Smooth muscle cell (in vitro differentiated cells): ENCODE data around the gene TMED1. TPM values are rescaled to one million over a fixed set of nuclear protein-coding genes. Genes with fewer than 3 reads are reported as not detected.

Experiments used
- DNase-seq: peaks from one replicate; lab custom pipeline; 2025; ENCODE audit not compliant: unreplicated experiment; lab: John Stamatoyannopoulos, UW
- H2AFZ ChIP-seq: fragments of 200-600 bp; sonication (generic); 2 replicates; pipeline ENCODE4 v1.6.0; 2016; ENCODE audit warnings: antibody characterized with exemption, low read depth, mild to moderate bottlenecking
- H3F3A ChIP-seq: fragments of 200-600 bp; sonication (generic); 2 replicates; pipeline ENCODE4 v1.6.0; 2017; ENCODE audit warnings: antibody characterized with exemption, low read depth
- H3K27ac ChIP-seq: fragments of 200-600 bp; sonication (generic); 2 replicates; pipeline ENCODE4 v1.5.1; 2016; ENCODE audit warnings: low read depth, mild to moderate bottlenecking
- H3K27me3 ChIP-seq: fragments of 200-600 bp; sonication (generic); 2 replicates; pipeline ENCODE4 v1.6.1; 2016; ENCODE audit warnings: low read depth, mild to moderate bottlenecking
- H3K36me3 ChIP-seq: fragments of 200-600 bp; sonication (generic); 2 replicates; pipeline ENCODE4 v1.5.1; 2016; ENCODE audit warnings: low read depth
- H3K4me1 ChIP-seq: fragments of 200-600 bp; sonication (generic); 2 replicates; pipeline ENCODE4 v1.5.1; 2016; ENCODE audit warnings: low read depth
- H3K4me2 ChIP-seq: fragments of 200-600 bp; sonication (generic); 2 replicates; pipeline ENCODE4 v1.6.0; 2016; ENCODE audit warnings: mild to moderate bottlenecking
- H3K4me3 ChIP-seq: fragments of 200-600 bp; sonication (generic); 2 replicates; pipeline ENCODE4 v1.5.1; 2016; ENCODE audit warnings: mild to moderate bottlenecking
- H3K79me2 ChIP-seq: fragments of 200-600 bp; sonication (generic); 2 replicates; pipeline ENCODE4 v1.6.0; 2016; ENCODE audit warnings: low read depth, mild to moderate bottlenecking
- H3K9ac ChIP-seq: fragments of 200-600 bp; sonication (generic); 2 replicates; pipeline ENCODE4 v1.6.0; 2016; ENCODE audit warnings: low read depth
- H3K9me3 ChIP-seq: fragments of 200-600 bp; sonication (generic); replicated peaks from 2 replicates; pipeline ENCODE4 v1.5.1; 2016; ENCODE audit warnings: low read depth
- H4K20me1 ChIP-seq: fragments of 200-600 bp; sonication (generic); 2 replicates; pipeline ENCODE4 v1.6.0; 2016; ENCODE audit warnings: low read depth
- CTCF ChIP-seq: fragments of 200-600 bp; sonication (generic); IDR thresholded peaks from 2 replicates; pipeline ENCODE4 v1.5.1; 2017; ENCODE audit warnings: borderline replicate concordance, mild to moderate bottlenecking, antibody characterized with exemption; ENCODE audit not compliant: insufficient read depth, poor library complexity, severe bottlenecking
- WGBS: methylation state at CpG from one replicate; pipeline ENCODE4 v1.1.7; 2016; ENCODE audit warnings: low lambda C conversion rate; 5-methylcytosine and 5-hydroxymethylcytosine counted together
- polyA plus RNA-seq: library from polyadenylated mRNA; unstranded; fragments of >200 nt; fragmentation: Nextera tagmentation; extraction: Ambion mirVana; gene quantifications from 2 replicates; pipeline ENCODE4 v1.2.1, GENCODE V29; 2016
- total RNA-seq: library from RNA; depleted of rRNA; stranded (reverse); fragments of >200 nt; gene quantifications from 2 replicates; pipeline ENCODE4 v1.2.3, GENCODE V29; 2014

The TMED1 gene
- total and polyA plus RNA-seq, 2 experiments from 2014 or later: 30.7 to 107 TPM

DNA sequence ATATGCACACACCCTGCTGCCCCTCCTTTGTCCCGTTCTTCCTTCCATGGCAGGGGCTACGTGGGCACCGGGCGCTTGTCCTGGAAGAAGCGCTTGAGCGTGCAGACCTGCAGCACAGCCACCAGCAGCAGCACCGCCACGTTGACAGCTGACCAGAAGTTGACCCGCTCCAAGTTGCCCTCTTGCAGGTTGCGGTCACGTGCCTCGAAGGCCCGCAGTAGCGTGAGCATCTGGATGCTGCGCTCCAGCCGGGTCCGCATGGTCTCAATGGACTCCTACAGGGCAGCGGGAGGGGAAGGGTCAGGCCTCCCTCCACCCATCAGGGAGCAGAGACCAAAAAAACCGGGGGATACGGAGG is 3.1 kb downstream of the TMED1 start:
- H3K4me2 ChIP-seq: no peak overlapping the region
- H3K27me3 ChIP-seq: no peaks in the 10 kb centered on the region
- no peak for TF ChIP-seq CTCF
- no peak for DNase-seq
- no peaks in the 10 kb centered on the region for H3K79me2 ChIP-seq
- no peak overlapping the region for H2AFZ ChIP-seq
- no peak overlapping the region for H3K4me3 ChIP-seq
- peaks cover 11% of the 10 kb centered on the region for H3F3A ChIP-seq
- H3K27ac ChIP-seq: no peak overlapping the region
- no peaks in the 10 kb centered on the region for H4K20me1 ChIP-seq
- H3K9ac ChIP-seq: no peak overlapping the region
- no peaks in the 10 kb centered on the region for H3K9me3 ChIP-seq
- 92% methylated on average over 20 of the region's 20 CpGs for WGBS
- H3K4me1 ChIP-seq: peaks cover 8% of the 10 kb centered on the region
- no peaks in the 10 kb centered on the region for H3K36me3 ChIP-seq

GRCh38 chr19:10831987-10832938 is 3.7 kb downstream of the TMED1 start:
- Histone ChIP-seq H3K27me3 (no peaks in the 10 kb centered on the region), H3K36me3 (no peaks in the 10 kb centered on the region), H3K4me3 (no peak overlapping the region), H3K79me2 (no peaks in the 10 kb centered on the region), H2AFZ (no peak overlapping the region), H3F3A (peaks cover 11% of the 10 kb centered on the region), H4K20me1 (no peaks in the 10 kb centered on the region), H3K9me3 (no peaks in the 10 kb centered on the region), H3K4me1 (peaks cover 8% of the 10 kb centered on the region), H3K9ac (no peak overlapping the region), H3K27ac (no peak overlapping the region), H3K4me2 (no peak overlapping the region)
- DNase-seq: no peak
- TF ChIP-seq CTCF: no peak
- WGBS: 94% methylated on average over 28 of the region's 28 CpGs

GRCh38 chr19:10830931-10831779 is 4.9 kb downstream of the TMED1 start:
- Histone ChIP-seq H3K36me3 (peaks cover 2% of the 10 kb centered on the region), H3K4me1 (no peaks in the 10 kb centered on the region), H3K79me2 (no peaks in the 10 kb centered on the region), H3K4me2 (no peak overlapping the region), H3K27me3 (no peaks in the 10 kb centered on the region), H3K9ac (no peak overlapping the region), H3K27ac (no peak overlapping the region), H3K9me3 (no peaks in the 10 kb centered on the region), H2AFZ (no peak overlapping the region), H4K20me1 (no peaks in the 10 kb centered on the region), H3K4me3 (no peak overlapping the region), H3F3A (peaks cover 7% of the 10 kb centered on the region)
- DNase-seq: no peak
- TF ChIP-seq CTCF: no peak
- 96% methylated on average over 31 of the region's 33 CpGs for WGBS
